Measurements from ENCODE around the gene DNAH11.

DNA sequence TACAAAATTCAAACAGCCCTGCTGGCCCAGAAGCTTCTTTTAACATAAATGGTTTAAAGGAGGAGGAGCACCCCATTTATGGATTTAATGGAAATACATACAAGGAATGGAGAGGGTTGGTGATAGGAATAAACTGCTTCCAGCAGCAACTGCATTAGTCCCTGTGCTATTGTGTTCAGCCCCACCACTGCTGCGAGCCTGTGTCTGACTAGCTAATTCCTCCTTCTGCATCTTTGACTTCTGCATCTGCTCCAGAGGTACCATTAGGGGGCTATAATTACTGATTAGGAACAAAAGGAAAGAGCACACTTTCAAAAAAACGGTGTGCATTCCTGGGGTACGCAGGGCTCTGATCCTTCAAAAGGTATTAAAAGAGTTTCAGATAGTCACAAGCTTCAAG, 378.1 kb downstream of the DNAH11 start:
- TF ChIP-seq, protein P1, sequence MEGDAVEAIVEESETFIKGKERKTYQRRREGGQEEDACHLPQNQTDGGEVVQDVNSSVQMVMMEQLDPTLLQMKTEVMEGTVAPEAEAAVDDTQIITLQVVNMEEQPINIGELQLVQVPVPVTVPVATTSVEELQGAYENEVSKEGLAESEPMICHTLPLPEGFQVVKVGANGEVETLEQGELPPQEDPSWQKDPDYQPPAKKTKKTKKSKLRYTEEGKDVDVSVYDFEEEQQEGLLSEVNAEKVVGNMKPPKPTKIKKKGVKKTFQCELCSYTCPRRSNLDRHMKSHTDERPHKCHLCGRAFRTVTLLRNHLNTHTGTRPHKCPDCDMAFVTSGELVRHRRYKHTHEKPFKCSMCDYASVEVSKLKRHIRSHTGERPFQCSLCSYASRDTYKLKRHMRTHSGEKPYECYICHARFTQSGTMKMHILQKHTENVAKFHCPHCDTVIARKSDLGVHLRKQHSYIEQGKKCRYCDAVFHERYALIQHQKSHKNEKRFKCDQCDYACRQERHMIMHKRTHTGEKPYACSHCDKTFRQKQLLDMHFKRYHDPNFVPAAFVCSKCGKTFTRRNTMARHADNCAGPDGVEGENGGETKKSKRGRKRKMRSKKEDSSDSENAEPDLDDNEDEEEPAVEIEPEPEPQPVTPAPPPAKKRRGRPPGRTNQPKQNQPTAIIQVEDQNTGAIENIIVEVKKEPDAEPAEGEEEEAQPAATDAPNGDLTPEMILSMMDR (IDR thresholded peaks at IDR 0.05), result no peak
- no peak for TF ChIP-seq ZFX (IDR thresholded peaks at IDR 0.05; ENCODE audit: borderline replicate concordance)
